Mammary epithelial cell (primary cell): ENCODE results near the gene RPS4Y1.

Experiments
- CTCF ChIP-seq, 2 donors: IDR thresholded peaks in 1 of 2; conservative IDR thresholded peaks in 1 of 2; 2 replicates each; pipeline ENCODE4 v1.5.1; 2011 to 2012; ENCODE audit warnings: inconsistent platforms in 2 of 2, low read length in 2 of 2, mild to moderate bottlenecking in 2 of 2, control low read depth in 1 of 2, low read depth in 1 of 2; ENCODE audit not compliant: insufficient read depth in 1 of 2; ENCODE audit errors: extremely low read depth in 1 of 2
- EZH2 ChIP-seq: IDR thresholded peaks from 2 replicates; pipeline ENCODE4 v1.6.1; 2012; ENCODE audit warnings: low read length, inconsistent platforms, borderline replicate concordance

DNA sequence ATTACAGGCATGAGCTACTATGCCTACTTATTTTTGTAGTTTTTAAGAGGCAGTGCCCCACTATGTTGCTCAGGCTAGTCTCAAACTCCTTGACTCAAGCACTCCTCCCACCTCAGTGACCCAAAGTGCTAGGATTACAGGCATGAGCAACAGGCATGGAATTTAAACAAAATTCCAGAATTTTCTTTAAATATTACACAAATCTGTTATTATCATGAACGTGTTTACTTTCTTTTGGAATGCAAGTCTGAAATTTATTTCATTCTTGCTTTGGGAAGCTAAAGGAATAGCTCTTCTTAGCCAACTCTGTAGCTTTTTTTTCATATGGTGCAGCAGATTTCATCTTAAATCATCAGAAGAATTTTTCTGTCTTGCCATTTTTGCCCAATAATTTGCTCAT lies 66.0 kb downstream of the RPS4Y1 start:
- no peak for TF ChIP-seq CTCF (conservative IDR thresholded peaks at IDR 0.05 in 1 of 2, IDR thresholded peaks at IDR 0.05 in 1 of 2; ENCODE audit: extremely low read depth in 1 of 2, insufficient read depth in 1 of 2, low read depth in 1 of 2, low read length in 2 of 2)
- no peak for TF ChIP-seq EZH2
